NB4 (cell line): ENCODE measurements around the gene MAPK11.

Source experiments
- CTCF ChIP-seq: IDR thresholded peaks from one replicate; pipeline ENCODE4 v1.5.1; 2012; ENCODE audit warnings: low read depth, low read length
- MAX ChIP-seq: IDR thresholded peaks from 2 replicates; pipeline ENCODE4 v1.6.1; 2011; ENCODE audit warnings: low read depth, low read length
- POLR2A ChIP-seq: IDR thresholded peaks from 2 replicates; pipeline ENCODE4 v1.6.1; 2011; ENCODE audit warnings: mild to moderate bottlenecking; ENCODE audit not compliant: insufficient read length; ENCODE audit errors: extremely low read depth

- no peak for TF ChIP-seq CTCF
- no peak for TF ChIP-seq POLR2A
- no peak for TF ChIP-seq MAX
Observed at GRCh38 chr22:50260434-50260800, 9.8 kb downstream of the MAPK11 start.
